Gastroesophageal sphincter (tissue), 4 donors: ENCODE measurements around the gene RIMS3. TPM values are rescaled to one million over a fixed set of nuclear protein-coding genes. Genes with fewer than 3 reads are reported as not detected.

Source experiments
- ATAC-seq: fragments of 150-250 bp; one replicate; pipeline ENCODE4 v1.9.1; 2016; ENCODE audit warnings: mild to moderate bottlenecking, moderate library complexity
- H3K27ac ChIP-seq, 4 donors: fragments of 200-600 bp; sonication (generic) in 3 of 4; 1 replicate in 3 of 4; 2 replicates in 1 of 4; pipeline ENCODE4 v1.5.1; 2016 to 2019
- H3K27me3 ChIP-seq: fragments of 200-600 bp; sonication (generic); one replicate; pipeline ENCODE4 v1.5.1; 2019
- H3K36me3 ChIP-seq, 2 donors: fragments of 200-600 bp; sonication (generic); one replicate each; pipeline ENCODE4 v1.5.1; 2019; ENCODE audit warnings: control low read depth in 1 of 2
- H3K4me1 ChIP-seq, 3 donors: fragments of 200-600 bp; sonication (generic); 1 replicate in 2 of 3; 2 replicates in 1 of 3; pipeline ENCODE4 v1.5.1; 2016 to 2019; ENCODE audit warnings: control low read depth in 2 of 3
- H3K4me3 ChIP-seq, 2 donors: fragments of 200-600 bp; sonication (generic); one replicate each; pipeline ENCODE4 v1.5.1; 2019; ENCODE audit warnings: mild to moderate bottlenecking in 1 of 2, moderate library complexity in 1 of 2
- H3K9me3 ChIP-seq, 3 donors: fragments of 200-600 bp; sonication (generic); one replicate each; pipeline ENCODE4 v1.5.1; 2017 to 2019; ENCODE audit warnings: control low read depth in 2 of 3
- EP300 ChIP-seq: sonication (generic); formaldehyde crosslinking; IDR thresholded peaks from one replicate; pipeline ENCODE4 v1.6.1; 2017; ENCODE audit warnings: antibody characterized with exemption, mild to moderate bottlenecking
- POLR2A ChIP-seq, 2 donors: fragments of 450-650 bp; IDR thresholded peaks; one replicate each; pipeline ENCODE4 v1.6.1; 2017; ENCODE audit warnings: antibody characterized with exemption in 2 of 2, mild to moderate bottlenecking in 2 of 2, moderate library complexity in 1 of 2
- POLR2AphosphoS5 ChIP-seq: sonication (generic); formaldehyde crosslinking; IDR thresholded peaks from one replicate; pipeline ENCODE4 v1.6.1; 2017; ENCODE audit warnings: antibody characterized with exemption
- WGBS, 2 donors: methylation state at CpG; one replicate each; pipeline ENCODE4 v1.1.5; 2018; ENCODE audit warnings: low coverage in 1 of 2; 5-methylcytosine and 5-hydroxymethylcytosine counted together
- total RNA-seq, 4 donors: library from RNA; depleted of rRNA; stranded (reverse); fragments of >200 nt; gene quantifications; one replicate each; pipeline ENCODE4 v1.1.0, GENCODE V29; 2016
- TF ChIP-seq, protein P1 (sequence below), 4 experiments: fragments of 200-600 bp in 2 of 4; fragments of 450-650 bp in 2 of 4; sonication (generic) in 1 of 4; IDR thresholded peaks; one replicate each; pipeline ENCODE4 v1.5.1; 2017 to 2019; ENCODE audit warnings: antibody characterized with exemption in 4 of 4, mild to moderate bottlenecking in 2 of 4, moderate library complexity in 2 of 4

Gene RIMS3
- total RNA-seq, 4 donors from 2014 or later: 4.4 to 23.6 (median 10.0) TPM

GRCh38 chr1:40625476-40626382, 39.8 kb downstream of the RIMS3 start:
- Histone ChIP-seq H3K27me3 (no peaks in the 10 kb centered on the region), H3K4me1 (no peaks in the 10 kb centered on the region), H3K27ac (no peak overlapping the region), H3K36me3 (peaks cover 0 to 10% of the 10 kb centered on the region in 2 donors), H3K9me3 (no peaks in the 10 kb centered on the region), H3K4me3 (no peak overlapping the region)
- TF ChIP-seq, protein P1, sequence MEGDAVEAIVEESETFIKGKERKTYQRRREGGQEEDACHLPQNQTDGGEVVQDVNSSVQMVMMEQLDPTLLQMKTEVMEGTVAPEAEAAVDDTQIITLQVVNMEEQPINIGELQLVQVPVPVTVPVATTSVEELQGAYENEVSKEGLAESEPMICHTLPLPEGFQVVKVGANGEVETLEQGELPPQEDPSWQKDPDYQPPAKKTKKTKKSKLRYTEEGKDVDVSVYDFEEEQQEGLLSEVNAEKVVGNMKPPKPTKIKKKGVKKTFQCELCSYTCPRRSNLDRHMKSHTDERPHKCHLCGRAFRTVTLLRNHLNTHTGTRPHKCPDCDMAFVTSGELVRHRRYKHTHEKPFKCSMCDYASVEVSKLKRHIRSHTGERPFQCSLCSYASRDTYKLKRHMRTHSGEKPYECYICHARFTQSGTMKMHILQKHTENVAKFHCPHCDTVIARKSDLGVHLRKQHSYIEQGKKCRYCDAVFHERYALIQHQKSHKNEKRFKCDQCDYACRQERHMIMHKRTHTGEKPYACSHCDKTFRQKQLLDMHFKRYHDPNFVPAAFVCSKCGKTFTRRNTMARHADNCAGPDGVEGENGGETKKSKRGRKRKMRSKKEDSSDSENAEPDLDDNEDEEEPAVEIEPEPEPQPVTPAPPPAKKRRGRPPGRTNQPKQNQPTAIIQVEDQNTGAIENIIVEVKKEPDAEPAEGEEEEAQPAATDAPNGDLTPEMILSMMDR (IDR thresholded peaks at IDR 0.05): no peak
- TF ChIP-seq EP300: no peak
- no peak for TF ChIP-seq POLR2AphosphoS5
- TF ChIP-seq POLR2A (IDR thresholded peaks at IDR 0.05): no peak
- ATAC-seq: no peak
- WGBS, 2 donors: 41 to 58% methylated on average over 2 to 8 of the region's 18 CpGs

DNA sequence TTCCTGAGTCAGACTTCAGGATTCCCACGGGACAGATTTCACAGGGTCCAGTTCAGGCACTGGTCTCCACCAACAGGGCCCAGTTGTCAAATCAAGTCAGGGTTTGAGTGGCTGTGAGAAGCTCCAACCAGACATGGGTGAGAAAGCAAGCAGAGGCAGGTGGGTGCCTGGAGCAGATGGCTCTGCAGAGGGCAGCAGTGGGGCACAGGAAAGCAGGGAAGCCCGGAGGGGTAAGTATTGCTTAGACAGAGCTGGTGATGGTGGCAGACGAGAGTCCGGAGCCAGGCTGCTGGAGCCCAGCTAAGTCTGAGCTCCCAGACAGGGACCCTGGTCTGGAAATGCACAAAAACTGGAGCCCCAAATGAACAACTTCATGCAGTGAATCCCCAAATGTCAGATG, 40.4 kb downstream of the RIMS3 start:
- Histone ChIP-seq H3K4me1 (no peaks in the 10 kb centered on the region), H3K4me3 (no peak overlapping the region), H3K36me3 (peaks cover 0 to 10% of the 10 kb centered on the region in 2 donors), H3K27me3 (no peaks in the 10 kb centered on the region), H3K9me3 (no peaks in the 10 kb centered on the region), H3K27ac (no peak overlapping the region)
- 33 to 37% methylated on average over 2 to 3 of the region's 4 CpGs for WGBS, 2 donors
- TF ChIP-seq EP300: no peak
- no peak for TF ChIP-seq POLR2AphosphoS5
- TF ChIP-seq, protein P1 (IDR thresholded peaks at IDR 0.05): peak in 2 of 4 experiments; percentile 26 to 28
- no peak for TF ChIP-seq POLR2A (IDR thresholded peaks at IDR 0.05)
- ATAC-seq: no peak

DNA sequence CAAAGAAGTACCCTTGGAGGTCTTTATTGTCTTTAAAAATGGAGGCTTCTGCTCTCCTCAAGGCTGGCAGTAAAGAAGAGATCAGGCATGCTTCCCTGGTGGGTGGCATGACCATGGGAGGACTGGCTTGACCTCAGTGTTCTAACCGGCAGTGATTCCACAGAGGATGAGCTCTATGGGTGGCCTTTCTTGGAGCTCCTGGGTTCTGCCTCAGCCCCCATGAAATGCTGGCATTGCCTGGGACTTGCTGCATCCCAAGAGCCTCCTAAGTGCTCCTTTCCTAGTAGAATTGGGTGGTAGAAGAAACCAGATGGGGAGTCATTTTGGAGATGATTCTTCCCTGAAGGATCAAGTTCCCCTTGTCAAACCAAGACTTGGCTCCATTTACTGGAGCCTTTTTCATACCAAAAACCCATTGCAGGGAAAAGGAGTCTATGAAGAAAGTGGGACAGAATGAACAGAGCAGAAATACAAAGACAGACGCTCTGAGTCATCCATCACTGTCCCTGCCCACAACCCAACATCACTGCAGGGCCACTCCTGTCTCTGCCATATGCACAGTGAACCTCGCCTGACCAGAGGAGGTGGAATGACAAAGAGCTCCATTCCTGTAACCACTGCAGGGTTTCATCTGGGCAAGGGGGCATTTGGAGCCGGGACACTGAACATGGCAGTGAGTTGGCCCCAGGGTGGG, 42.4 kb downstream of the RIMS3 start:
- no peak for ATAC-seq
- H3K27ac ChIP-seq: no peak overlapping the region
- H3K27me3 ChIP-seq: no peaks in the 10 kb centered on the region
- no peaks in the 10 kb centered on the region for H3K9me3 ChIP-seq
- no peak overlapping the region for H3K4me3 ChIP-seq
- no peaks in the 10 kb centered on the region for H3K4me1 ChIP-seq
- TF ChIP-seq EP300: no peak
- TF ChIP-seq POLR2AphosphoS5: no peak
- no peak for TF ChIP-seq POLR2A (IDR thresholded peaks at IDR 0.05)
- TF ChIP-seq, protein P1 (IDR thresholded peaks at IDR 0.05): no peak
- peaks cover 0 to 4% of the 10 kb centered on the region in 2 donors for H3K36me3 ChIP-seq
- 71 to 100% methylated on average over 1 of the region's 4 CpGs for WGBS, 2 donors

- H3K4me3 ChIP-seq: no peak overlapping the region
- no peak overlapping the region for H3K27ac ChIP-seq
- H3K4me1 ChIP-seq: no peaks in the 10 kb centered on the region
- no peaks in the 10 kb centered on the region for H3K27me3 ChIP-seq
- 73 to 87% methylated on average over 2 to 3 of the region's 6 CpGs for WGBS, 2 donors
- H3K9me3 ChIP-seq: no peaks in the 10 kb centered on the region
- no peaks in the 10 kb centered on the region for H3K36me3 ChIP-seq
- TF ChIP-seq EP300 (no peak), POLR2A (IDR thresholded peaks at IDR 0.05) (no peak), POLR2AphosphoS5 (no peak)
- TF ChIP-seq, protein P1 (IDR thresholded peaks at IDR 0.05): no peak
- no peak for ATAC-seq
These were observed 43.5 kb downstream of the RIMS3 start for GRCh38 chr1:40621821-40622450.
